HepG2 (cell line): ENCODE data around the gene GSTP1. TPM values are rescaled to one million over a fixed set of nuclear protein-coding genes. Genes with fewer than 3 reads are reported as not detected.

ENCODE experiments used
- BRCA1 ChIP-seq: sonication (generic); formaldehyde crosslinking; IDR thresholded peaks from 2 replicates; pipeline ENCODE4 v1.4.0; 2020; ENCODE audit warnings: missing genetic modification reagents
- CCDC6 ChIP-seq: sonication (generic); formaldehyde crosslinking; IDR thresholded peaks from 2 replicates; pipeline ENCODE4 v1.8.1; 2022; ENCODE audit warnings: mild to moderate bottlenecking, missing genetic modification reagents, moderate library complexity
- ESRRA ChIP-seq: sonication (generic); formaldehyde crosslinking; IDR thresholded peaks from 2 replicates; pipeline ENCODE4 v1.5.1; 2020; ENCODE audit warnings: mild to moderate bottlenecking, low read depth, missing genetic modification reagents
- HNRNPL ChIP-seq: fragments of 200-400 bp; formaldehyde crosslinking; IDR thresholded peaks from 2 replicates; pipeline ENCODE4 v1.6.1; 2017; ENCODE audit warnings: mild to moderate bottlenecking, low read depth, low read length
- HOXD1 ChIP-seq: sonication (generic); formaldehyde crosslinking; IDR thresholded peaks from 2 replicates; pipeline ENCODE4 v1.5.0; 2020; ENCODE audit warnings: missing genetic modification reagents
- POLR2AphosphoS2 ChIP-seq: IDR thresholded peaks from 2 replicates; pipeline ENCODE4 v1.6.1; 2011; ENCODE audit warnings: low read depth, low read length, improper control_type of control experiment
- RNF2 ChIP-seq: fragments of 450-650 bp; conservative IDR thresholded peaks from 2 replicates; pipeline ENCODE4 v1.6.1; 2016; ENCODE audit warnings: low read depth
- ZNF207 ChIP-seq: fragments of 450-650 bp; IDR thresholded peaks from 2 replicates; pipeline ENCODE4 v1.6.1; 2016; ENCODE audit warnings: antibody characterized with exemption, borderline replicate concordance
- ZNF335 ChIP-seq: sonication (generic); formaldehyde crosslinking; IDR thresholded peaks from 2 replicates; pipeline ENCODE4 v1.4.0; 2020; ENCODE audit warnings: missing genetic modification reagents
- ZNF343 ChIP-seq: sonication (generic); formaldehyde crosslinking; IDR thresholded peaks from 2 replicates; pipeline ENCODE4 v1.4.0; 2020; ENCODE audit warnings: mild to moderate bottlenecking, missing genetic modification reagents
- ZNF543 ChIP-seq: sonication (generic); formaldehyde crosslinking; IDR thresholded peaks from 2 replicates; pipeline ENCODE4 v1.4.0; 2020; ENCODE audit warnings: mild to moderate bottlenecking, missing genetic modification reagents
- ZNF777 ChIP-seq: sonication (generic); formaldehyde crosslinking; IDR thresholded peaks from 2 replicates; pipeline ENCODE4 v1.4.0; 2020; ENCODE audit warnings: missing genetic modification reagents
- polyA plus RNA-seq, 8 experiments: library from polyadenylated mRNA; depleted of rRNA in 3 of 8; stranded (reverse) in 7 of 8; unstranded in 1 of 8; fragments of >200 nt; fragmentation: Illumina TruSeq in 4 of 8; extraction: Trizol in 4 of 8; gene quantifications; 2 replicates each; pipeline versions ENCODE4 v1.2.1 to v1.2.3, GENCODE V29; 2011 to 2016; ENCODE audit warnings: low read depth in 4 of 8, missing spikeins in 1 of 8, mixed read lengths in 1 of 8; ENCODE audit not compliant: insufficient read depth in 1 of 8
- total RNA-seq, 5 experiments: library from RNA; depleted of rRNA; stranded (reverse); fragments of >200 nt; fragmentation: Illumina TruSeq; extraction: Trizol; gene quantifications; 2 replicates each; pipeline ENCODE4 v1.2.3, GENCODE V29; 2016; ENCODE audit warnings: low read depth in 1 of 5
- TF ChIP-seq, protein P1 (sequence below): sonication (generic); formaldehyde crosslinking; conservative IDR thresholded peaks from 2 replicates; pipeline ENCODE4 v1.4.0; 2020; ENCODE audit warnings: missing genetic modification reagents
- TF ChIP-seq, protein P2 (sequence below): IDR thresholded peaks from 2 replicates; pipeline ENCODE4 v1.6.1; 2016; ENCODE audit warnings: low read depth, control low read depth
- TF ChIP-seq, protein P3 (sequence below): sonication (generic); formaldehyde crosslinking; IDR thresholded peaks from 2 replicates; pipeline ENCODE4 v1.8.0; 2022; ENCODE audit warnings: mild to moderate bottlenecking, missing genetic modification reagents, moderate library complexity
- TF ChIP-seq, protein P4 (sequence below): sonication (generic); formaldehyde crosslinking; IDR thresholded peaks from 2 replicates; pipeline ENCODE4 v1.4.0; 2020; ENCODE audit warnings: missing genetic modification reagents
- TF ChIP-seq, protein P5 (sequence below): sonication (generic); formaldehyde crosslinking; IDR thresholded peaks from 2 replicates; pipeline ENCODE4 v1.9.0; 2021; ENCODE audit warnings: missing genetic modification reagents, borderline replicate concordance

GSTP1 gene
- total and polyA plus RNA-seq, 2 of the 13 experiments (the other 11 are each of a cell fraction or from before 2014, with no cell fraction given) = not detected

DNA sequence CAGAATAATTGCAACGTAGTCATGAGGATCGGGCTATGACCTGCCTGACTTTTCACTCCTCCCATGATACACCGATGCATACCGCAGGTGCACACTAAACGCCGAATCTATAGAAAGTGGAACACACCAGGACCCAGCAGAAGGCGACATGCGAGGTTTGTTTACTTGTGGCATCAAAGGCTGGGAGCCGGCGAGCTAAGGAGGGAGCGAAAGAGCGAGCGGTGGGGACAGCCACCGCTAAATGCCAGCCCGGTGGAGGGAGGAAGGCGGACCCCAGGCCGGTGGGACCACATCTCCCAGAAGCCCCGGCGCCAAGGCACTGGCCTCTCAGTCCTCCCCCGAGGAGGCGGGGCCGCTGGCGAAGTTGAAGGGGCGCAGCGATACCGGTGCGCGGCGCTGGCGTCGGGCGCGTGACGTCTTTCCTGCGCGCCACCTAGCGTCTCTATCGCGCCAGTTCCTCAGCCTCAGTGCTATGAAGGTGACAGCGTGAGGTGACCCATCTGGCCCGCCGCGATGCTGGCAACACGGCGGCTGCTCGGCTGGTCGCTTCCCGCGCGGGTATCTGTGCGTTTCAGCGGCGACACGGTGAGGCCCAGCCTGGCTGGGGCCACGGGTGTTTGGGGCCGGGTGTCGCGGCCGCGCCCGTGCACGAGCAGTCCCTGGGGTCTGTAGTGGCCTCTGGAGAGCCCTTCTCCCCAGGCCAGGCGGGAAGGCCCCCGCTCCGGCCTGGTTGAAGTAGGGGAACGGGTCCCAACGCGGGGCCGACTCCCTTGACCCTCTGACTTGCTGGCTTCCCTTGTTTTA, 23.1 kb downstream of the GSTP1 start, which contains the start of gene NDUFV1 (continued):
- TF ChIP-seq CCDC6 (CRISPR knock-in tag) (peak; percentile 53; the same call in 1 of the 2 replicates), ZNF777 (no peak), ZNF543 (peak; percentile 85; the same call in 1 of the 2 replicates), POLR2AphosphoS2 (no peak), ZNF335 (peak; percentile 90; the same call in 1 of the 2 replicates), ESRRA (CRISPR knock-in tag) (peak; percentile 82), BRCA1 (CRISPR knock-in tag) (no peak), ZNF343 (CRISPR knock-in tag) (no peak; the same call in 1 of the 2 replicates), ZNF207 (no peak), RNF2 (no peak), HOXD1 (CRISPR knock-in tag) (peak; percentile 79; the same call in 1 of the 2 replicates), HNRNPL (no peak)
- TF ChIP-seq, protein P1, sequence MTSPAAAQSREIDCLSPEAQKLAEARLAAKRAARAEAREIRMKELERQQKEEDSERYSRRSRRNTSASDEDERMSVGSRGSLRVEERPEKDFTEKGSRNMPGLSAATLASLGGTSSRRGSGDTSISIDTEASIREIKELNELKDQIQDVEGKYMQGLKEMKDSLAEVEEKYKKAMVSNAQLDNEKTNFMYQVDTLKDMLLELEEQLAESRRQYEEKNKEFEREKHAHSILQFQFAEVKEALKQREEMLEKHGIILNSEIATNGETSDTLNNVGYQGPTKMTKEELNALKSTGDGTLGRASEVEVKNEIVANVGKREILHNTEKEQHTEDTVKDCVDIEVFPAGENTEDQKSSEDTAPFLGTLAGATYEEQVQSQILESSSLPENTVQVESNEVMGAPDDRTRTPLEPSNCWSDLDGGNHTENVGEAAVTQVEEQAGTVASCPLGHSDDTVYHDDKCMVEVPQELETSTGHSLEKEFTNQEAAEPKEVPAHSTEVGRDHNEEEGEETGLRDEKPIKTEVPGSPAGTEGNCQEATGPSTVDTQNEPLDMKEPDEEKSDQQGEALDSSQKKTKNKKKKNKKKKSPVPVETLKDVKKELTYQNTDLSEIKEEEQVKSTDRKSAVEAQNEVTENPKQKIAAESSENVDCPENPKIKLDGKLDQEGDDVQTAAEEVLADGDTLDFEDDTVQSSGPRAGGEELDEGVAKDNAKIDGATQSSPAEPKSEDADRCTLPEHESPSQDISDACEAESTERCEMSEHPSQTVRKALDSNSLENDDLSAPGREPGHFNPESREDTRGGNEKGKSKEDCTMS = no peak
- TF ChIP-seq, protein P2, sequence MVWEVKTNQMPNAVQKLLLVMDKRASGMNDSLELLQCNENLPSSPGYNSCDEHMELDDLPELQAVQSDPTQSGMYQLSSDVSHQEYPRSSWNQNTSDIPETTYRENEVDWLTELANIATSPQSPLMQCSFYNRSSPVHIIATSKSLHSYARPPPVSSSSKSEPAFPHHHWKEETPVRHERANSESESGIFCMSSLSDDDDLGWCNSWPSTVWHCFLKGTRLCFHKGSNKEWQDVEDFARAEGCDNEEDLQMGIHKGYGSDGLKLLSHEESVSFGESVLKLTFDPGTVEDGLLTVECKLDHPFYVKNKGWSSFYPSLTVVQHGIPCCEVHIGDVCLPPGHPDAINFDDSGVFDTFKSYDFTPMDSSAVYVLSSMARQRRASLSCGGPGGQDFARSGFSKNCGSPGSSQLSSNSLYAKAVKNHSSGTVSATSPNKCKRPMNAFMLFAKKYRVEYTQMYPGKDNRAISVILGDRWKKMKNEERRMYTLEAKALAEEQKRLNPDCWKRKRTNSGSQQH (CRISPR knock-in tag) = peak; percentile 55; the same call in 1 of the 2 replicates
- TF ChIP-seq, protein P3, sequence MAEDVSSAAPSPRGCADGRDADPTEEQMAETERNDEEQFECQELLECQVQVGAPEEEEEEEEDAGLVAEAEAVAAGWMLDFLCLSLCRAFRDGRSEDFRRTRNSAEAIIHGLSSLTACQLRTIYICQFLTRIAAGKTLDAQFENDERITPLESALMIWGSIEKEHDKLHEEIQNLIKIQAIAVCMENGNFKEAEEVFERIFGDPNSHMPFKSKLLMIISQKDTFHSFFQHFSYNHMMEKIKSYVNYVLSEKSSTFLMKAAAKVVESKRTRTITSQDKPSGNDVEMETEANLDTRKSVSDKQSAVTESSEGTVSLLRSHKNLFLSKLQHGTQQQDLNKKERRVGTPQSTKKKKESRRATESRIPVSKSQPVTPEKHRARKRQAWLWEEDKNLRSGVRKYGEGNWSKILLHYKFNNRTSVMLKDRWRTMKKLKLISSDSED (CRISPR knock-in tag) = no peak
- TF ChIP-seq, protein P4, sequence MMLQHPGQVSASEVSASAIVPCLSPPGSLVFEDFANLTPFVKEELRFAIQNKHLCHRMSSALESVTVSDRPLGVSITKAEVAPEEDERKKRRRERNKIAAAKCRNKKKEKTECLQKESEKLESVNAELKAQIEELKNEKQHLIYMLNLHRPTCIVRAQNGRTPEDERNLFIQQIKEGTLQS = no peak
- TF ChIP-seq, protein P5, sequence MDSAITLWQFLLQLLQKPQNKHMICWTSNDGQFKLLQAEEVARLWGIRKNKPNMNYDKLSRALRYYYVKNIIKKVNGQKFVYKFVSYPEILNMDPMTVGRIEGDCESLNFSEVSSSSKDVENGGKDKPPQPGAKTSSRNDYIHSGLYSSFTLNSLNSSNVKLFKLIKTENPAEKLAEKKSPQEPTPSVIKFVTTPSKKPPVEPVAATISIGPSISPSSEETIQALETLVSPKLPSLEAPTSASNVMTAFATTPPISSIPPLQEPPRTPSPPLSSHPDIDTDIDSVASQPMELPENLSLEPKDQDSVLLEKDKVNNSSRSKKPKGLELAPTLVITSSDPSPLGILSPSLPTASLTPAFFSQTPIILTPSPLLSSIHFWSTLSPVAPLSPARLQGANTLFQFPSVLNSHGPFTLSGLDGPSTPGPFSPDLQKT (CRISPR knock-in tag) = no peak
